OCI-LY1 (cell line): ENCODE measurements around the gene NT5M.

Experiments
- H2AFZ ChIP-seq: fragments of 200-600 bp; sonication (generic), shearing (Covaris generic); 2 replicates; pipeline ENCODE4 v1.6.0; 2014; ENCODE audit warnings: antibody characterized with exemption, mild to moderate bottlenecking, low read length
- H3F3A ChIP-seq: fragments of 200-600 bp; sonication (generic), shearing (Covaris generic); 2 replicates; pipeline ENCODE4 v1.6.0; 2014; ENCODE audit warnings: mild to moderate bottlenecking, antibody characterized with exemption, low read length, moderate library complexity; ENCODE audit not compliant: insufficient read depth
- H3K27ac ChIP-seq: fragments of 200-600 bp; sonication (generic); 2 replicates; pipeline ENCODE4 v1.5.1; 2014; ENCODE audit warnings: low read length, mixed run types, mild to moderate bottlenecking, low read depth; ENCODE audit not compliant: poor library complexity, severe bottlenecking
- H3K27me3 ChIP-seq: fragments of 200-600 bp; sonication (generic); 2 replicates; pipeline ENCODE4 v1.6.0; 2014; ENCODE audit warnings: antibody characterized with exemption, mild to moderate bottlenecking, low read length, moderate library complexity; ENCODE audit not compliant: insufficient read depth
- H3K36me3 ChIP-seq: fragments of 200-600 bp; sonication (generic); 2 replicates; pipeline ENCODE4 v1.6.1; 2014; ENCODE audit warnings: mild to moderate bottlenecking, antibody characterized with exemption, low read length, moderate library complexity, mixed read lengths; ENCODE audit not compliant: insufficient read depth
- H3K4me1 ChIP-seq: fragments of 200-600 bp; sonication (generic); 2 replicates; pipeline ENCODE4 v1.5.1; 2014; ENCODE audit warnings: mild to moderate bottlenecking, low read length, moderate library complexity; ENCODE audit not compliant: insufficient read depth, severe bottlenecking
- H3K4me2 ChIP-seq: fragments of 200-600 bp; sonication (generic), shearing (Covaris generic); 2 replicates; pipeline ENCODE4 v1.6.1; 2014; ENCODE audit warnings: low read length
- H3K4me3 ChIP-seq: fragments of 200-600 bp; sonication (generic); 2 replicates; pipeline ENCODE4 v1.5.1; 2014; ENCODE audit warnings: low read length, low read depth, mild to moderate bottlenecking, mixed read lengths; ENCODE audit not compliant: poor library complexity, severe bottlenecking
- H3K79me2 ChIP-seq: fragments of 200-600 bp; shearing (Covaris generic); 2 replicates; pipeline ENCODE4 v1.6.1; 2016; ENCODE audit warnings: mixed run types, low read length, mixed read lengths; ENCODE audit not compliant: insufficient read depth
- H3K9ac ChIP-seq: fragments of 200-600 bp; sonication (generic), shearing (Covaris generic); 2 replicates; pipeline ENCODE4 v1.6.1; 2014; ENCODE audit warnings: mild to moderate bottlenecking, low read length, mixed read lengths
- H3K9me2 ChIP-seq: fragments of 200-600 bp; sonication (generic), shearing (Covaris generic); 2 replicates; pipeline ENCODE4 v1.6.1; 2014; ENCODE audit warnings: low read depth, mild to moderate bottlenecking, low read length, mixed read lengths
- H3K9me3 ChIP-seq: fragments of 200-600 bp; shearing (Covaris generic); 2 replicates; pipeline ENCODE4 v1.6.1; 2014; ENCODE audit warnings: low read length, mixed read lengths
- H4K20me1 ChIP-seq: fragments of 200-600 bp; sonication (generic), shearing (Covaris generic); 2 replicates; pipeline ENCODE4 v1.6.0; 2016; ENCODE audit warnings: mild to moderate bottlenecking, low read length; ENCODE audit not compliant: insufficient read depth
- CTCF ChIP-seq: fragments of 200-600 bp; sonication (generic), shearing (Covaris generic); IDR thresholded peaks from 2 replicates; pipeline ENCODE4 v1.5.1; 2017; ENCODE audit warnings: mild to moderate bottlenecking, antibody characterized with exemption, low read length, moderate library complexity, mixed read lengths
- EZH2 ChIP-seq: fragments of 200-600 bp; sonication (generic), shearing (Covaris generic); IDR thresholded peaks from 2 replicates; pipeline ENCODE4 v1.8.0; 2017; ENCODE audit warnings: borderline replicate concordance, mixed run types, mild to moderate bottlenecking, antibody characterized with exemption, low read length, moderate library complexity, mixed read lengths

NT5M gene

GRCh38 chr17:17354560-17355349 lies 51.6 kb downstream of the NT5M start:
- no peaks in the 10 kb centered on the region for H3K9me2 ChIP-seq
- no peaks in the 10 kb centered on the region for H3K4me1 ChIP-seq
- H3K79me2 ChIP-seq, result no peaks in the 10 kb centered on the region
- no peak overlapping the region for H3K9ac ChIP-seq
- H3K27ac ChIP-seq, result no peak overlapping the region
- H3K4me3 ChIP-seq, result no peak overlapping the region
- H4K20me1 ChIP-seq, result no peaks in the 10 kb centered on the region
- 0 out of 2 replicates have a peak, but pooled peaks cover under 1% of the 10 kb centered on the region for H3K9me3 ChIP-seq
- TF ChIP-seq EZH2, result no peak
- TF ChIP-seq CTCF, result peak; percentile 81
- H3K36me3 ChIP-seq, result no peaks in the 10 kb centered on the region
- no peaks in the 10 kb centered on the region; the same call in 1 of the 2 replicates for H3K27me3 ChIP-seq
- no peaks in the 10 kb centered on the region for H3F3A ChIP-seq
- H3K4me2 ChIP-seq, result no peak overlapping the region
- H2AFZ ChIP-seq, result no peak overlapping the region

- Histone ChIP-seq H3K9me2 (no peaks in the 10 kb centered on the region), H3K27me3 (no peaks in the 10 kb centered on the region; the same call in 1 of the 2 replicates), H3K9me3 (0 out of 2 replicates have a peak, but pooled peaks cover 7% of the 10 kb centered on the region), H3K79me2 (no peaks in the 10 kb centered on the region), H3K36me3 (no peaks in the 10 kb centered on the region), H3K4me2 (no peak overlapping the region), H3K4me3 (no peak overlapping the region), H3K4me1 (no peaks in the 10 kb centered on the region), H3F3A (no peaks in the 10 kb centered on the region), H3K27ac (no peak overlapping the region), H4K20me1 (no peaks in the 10 kb centered on the region), H3K9ac (no peak overlapping the region), H2AFZ (no peak overlapping the region)
- TF ChIP-seq CTCF (no peak), EZH2 (no peak)
Measured at GRCh38 chr17:17355426-17355825, 52.3 kb downstream of the NT5M start.

- Histone ChIP-seq H3K27me3 (no peaks in the 10 kb centered on the region), H3K27ac (no peak overlapping the region), H3K79me2 (no peaks in the 10 kb centered on the region), H2AFZ (no peak overlapping the region), H3K4me2 (no peak overlapping the region), H3K4me1 (no peaks in the 10 kb centered on the region), H3K4me3 (no peak overlapping the region), H3K9me2 (no peaks in the 10 kb centered on the region), H3K36me3 (no peaks in the 10 kb centered on the region), H3K9ac (no peak overlapping the region), H3K9me3 (0 out of 2 replicates have a peak, but pooled peaks cover 7% of the 10 kb centered on the region), H4K20me1 (no peaks in the 10 kb centered on the region), H3F3A (no peaks in the 10 kb centered on the region)
- TF ChIP-seq CTCF (peak; percentile 98), EZH2 (no peak)
Measured at GRCh38 chr17:17356149-17356930, 53.2 kb downstream of the NT5M start.
